ENCODE data around the gene PITRM1.

DNA sequence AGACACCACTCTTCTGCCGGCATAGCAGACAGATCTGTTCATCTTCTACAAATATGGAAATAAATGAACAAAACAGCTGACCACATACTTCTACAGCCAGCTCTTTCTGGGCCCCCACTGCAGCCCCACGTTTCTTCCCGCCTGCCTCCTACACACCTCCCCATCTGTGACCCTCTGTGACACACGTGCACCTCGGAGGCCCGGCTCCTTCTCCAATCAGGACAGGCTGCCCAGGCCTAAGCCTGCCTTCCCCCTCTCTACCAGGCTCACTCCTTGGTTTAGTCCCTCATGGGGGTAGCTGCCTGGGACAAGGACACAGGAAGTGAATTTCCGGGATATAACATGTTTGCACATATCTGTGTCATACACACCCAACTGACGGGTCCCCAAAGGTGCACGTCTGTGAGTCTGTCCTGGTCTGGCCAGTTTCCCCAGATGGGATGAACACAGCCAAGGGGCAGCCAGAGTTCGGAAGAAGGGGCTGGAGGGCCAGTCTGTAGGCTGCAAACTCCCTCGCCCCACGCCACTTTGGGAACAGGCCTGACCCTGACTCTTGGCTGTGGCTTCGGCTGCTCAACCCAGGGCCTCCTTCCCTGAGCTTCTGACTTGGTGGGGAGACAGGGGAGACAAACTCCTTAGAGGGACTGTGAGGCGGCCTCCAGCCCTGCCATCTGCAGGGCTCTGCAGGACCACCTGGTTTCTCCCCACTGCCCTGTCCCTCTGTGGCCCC lies 30.3 kb downstream of the PITRM1 start:
- TF ChIP-seq CTCF (conservative IDR thresholded peaks at IDR 0.05), result no peak
- TF ChIP-seq ZFX (IDR thresholded peaks at IDR 0.05), result no peak
